Measurements from ENCODE around the gene TLK2. TPM values are rescaled to one million over a fixed set of nuclear protein-coding genes. Genes with fewer than 3 reads are reported as not detected.
A peak's percentile ranks its signal among the peaks of the same experiment; 100 is the strongest.

Gene TLK2
- total RNA-seq, 1 experiment from 2014 or later: 54.7 TPM

GRCh38 chr17:62562656-62563055 is 84.0 kb downstream of the TLK2 start:
- ChIA-PET POLR2A (ENCODE audit: low non-redundant PET) (no interaction called here), CTCF (interaction anchor here (0.5 kb wide), 1 partner anchor 158 kb away, joined by 3 read pairs; no protein-coding TSS in a partner anchor)
- Histone ChIP-seq H3K9me3 (ENCODE audit: low read depth, low read length, poor library complexity, severe bottlenecking) (no peaks in the 10 kb centered on the region), H3K27me3 (replicated peaks; ENCODE audit: insufficient read depth, low read depth, low read length, poor library complexity) (no peaks in the 10 kb centered on the region), H3K4me3 (ENCODE audit: low read depth, low read length, poor library complexity, severe bottlenecking) (no peak overlapping the region), H3K27ac (ENCODE audit: low read depth, low read length, poor library complexity, severe bottlenecking) (no peak overlapping the region), H3K36me3 (ENCODE audit: insufficient read depth, low read length, poor library complexity, severe bottlenecking) (peaks cover 23% of the 10 kb centered on the region), H3K4me1 (ENCODE audit: insufficient read depth, low read length, poor library complexity, severe bottlenecking) (no peaks in the 10 kb centered on the region)
- peak; percentile 35 for DNase-seq (ENCODE audit: low spot score)
- BruUV-seq (replicated peaks): no TSS peak
- TF ChIP-seq EZH2 (IDR thresholded peaks at IDR 0.05; ENCODE audit: borderline replicate concordance, low read depth, low read length, poor library complexity, severe bottlenecking): no peak
- TF ChIP-seq CTCF (conservative IDR thresholded peaks at IDR 0.05; ENCODE audit: low read depth, low read length): no peak
- intact Hi-C loops (cut with micrococcal nuclease; ENCODE audit: unreplicated experiment): no loop called here

GRCh38 chr17:62565817-62566216 is 87.2 kb downstream of the TLK2 start:
- no peak for TF ChIP-seq CTCF (conservative IDR thresholded peaks at IDR 0.05; ENCODE audit: low read depth, low read length)
- TF ChIP-seq EZH2 (IDR thresholded peaks at IDR 0.05; ENCODE audit: borderline replicate concordance, low read depth, low read length, poor library complexity, severe bottlenecking): no peak
- H3K36me3 ChIP-seq (ENCODE audit: insufficient read depth, low read length, poor library complexity, severe bottlenecking): peaks cover 23% of the 10 kb centered on the region
- H3K9me3 ChIP-seq (ENCODE audit: low read depth, low read length, poor library complexity, severe bottlenecking): no peaks in the 10 kb centered on the region
- no peak for DNase-seq (ENCODE audit: low spot score)
- intact Hi-C loops (cut with micrococcal nuclease; ENCODE audit: unreplicated experiment): no loop called here
- no peaks in the 10 kb centered on the region for H3K27me3 ChIP-seq (replicated peaks; ENCODE audit: insufficient read depth, low read depth, low read length, poor library complexity)
- BruUV-seq (replicated peaks): no TSS peak
- H3K4me1 ChIP-seq (ENCODE audit: insufficient read depth, low read length, poor library complexity, severe bottlenecking): no peaks in the 10 kb centered on the region
- H3K27ac ChIP-seq (ENCODE audit: low read depth, low read length, poor library complexity, severe bottlenecking): no peak overlapping the region
- ChIA-PET CTCF (no interaction called here), POLR2A (ENCODE audit: low non-redundant PET) (no interaction called here)
- H3K4me3 ChIP-seq (ENCODE audit: low read depth, low read length, poor library complexity, severe bottlenecking): no peak overlapping the region

- intact Hi-C loops (cut with micrococcal nuclease; ENCODE audit: unreplicated experiment): no loop called here
- Histone ChIP-seq H3K36me3 (ENCODE audit: insufficient read depth, low read length, poor library complexity, severe bottlenecking) (peaks cover 23% of the 10 kb centered on the region), H3K27me3 (replicated peaks; ENCODE audit: insufficient read depth, low read depth, low read length, poor library complexity) (no peaks in the 10 kb centered on the region), H3K27ac (ENCODE audit: low read depth, low read length, poor library complexity, severe bottlenecking) (no peak overlapping the region), H3K4me1 (ENCODE audit: insufficient read depth, low read length, poor library complexity, severe bottlenecking) (no peaks in the 10 kb centered on the region), H3K4me3 (ENCODE audit: low read depth, low read length, poor library complexity, severe bottlenecking) (no peak overlapping the region), H3K9me3 (ENCODE audit: low read depth, low read length, poor library complexity, severe bottlenecking) (no peaks in the 10 kb centered on the region)
- ChIA-PET POLR2A (ENCODE audit: low non-redundant PET) (no interaction called here), CTCF (no interaction called here)
- BruUV-seq (replicated peaks): TSS peak; percentile 6
- TF ChIP-seq EZH2 (IDR thresholded peaks at IDR 0.05; ENCODE audit: borderline replicate concordance, low read depth, low read length, poor library complexity, severe bottlenecking): no peak
- TF ChIP-seq CTCF (conservative IDR thresholded peaks at IDR 0.05; ENCODE audit: low read depth, low read length): no peak
- DNase-seq (ENCODE audit: low spot score): no peak
These were observed 88.5 kb downstream of the TLK2 start for GRCh38 chr17:62566996-62567578.

All from A673 (cell line).